Right atrium auricular region (tissue), 2 donors: ENCODE data around the gene IGFN1. TPM values are rescaled to one million over a fixed set of nuclear protein-coding genes. Genes with fewer than 3 reads are reported as not detected.

Experiments
- DNase-seq: peaks from one replicate; pipeline ENCODE4 v3.0.0-alpha.2; 2019; ENCODE audit warnings: low spot score
- H3K27ac ChIP-seq, 2 donors: fragments of 200-600 bp; sonication (generic); 1 replicate in 1 of 2; 2 replicates in 1 of 2; pipeline ENCODE4 v1.5.1; 2016 to 2019
- H3K27me3 ChIP-seq, 2 donors: fragments of 200-600 bp; sonication (generic); one replicate each; pipeline versions ENCODE4 v1.5.1 to v1.6.0; 2017 to 2019
- H3K36me3 ChIP-seq: fragments of 200-600 bp; sonication (generic); one replicate; pipeline ENCODE4 v1.5.1; 2016
- H3K4me1 ChIP-seq, 2 donors: fragments of 200-600 bp; sonication (generic); one replicate each; pipeline versions ENCODE4 v1.5.1 to v1.6.0; 2017 to 2019
- H3K4me3 ChIP-seq, 2 donors: fragments of 200-600 bp; sonication (generic); 1 replicate in 1 of 2; 2 replicates in 1 of 2; pipeline ENCODE4 v1.5.1; 2017 to 2019; ENCODE audit warnings: mild to moderate bottlenecking in 1 of 2, moderate library complexity in 1 of 2
- H3K9me3 ChIP-seq, 2 donors: fragments of 200-600 bp; sonication (generic); one replicate each; pipeline ENCODE4 v1.5.1; 2019
- total RNA-seq, 2 donors: library from RNA; depleted of rRNA; stranded (reverse); fragments of >200 nt; gene quantifications; one replicate each; pipeline ENCODE4 v1.1.0, GENCODE V29; 2016
- TF ChIP-seq, protein P1 (sequence below), 2 donors: fragments of 200-600 bp; sonication (generic); IDR thresholded peaks; one replicate each; pipeline ENCODE4 v1.5.1; 2019; ENCODE audit warnings: antibody characterized with exemption in 2 of 2

IGFN1 gene
- total RNA-seq, 2 donors from 2014 or later: not detected

DNA sequence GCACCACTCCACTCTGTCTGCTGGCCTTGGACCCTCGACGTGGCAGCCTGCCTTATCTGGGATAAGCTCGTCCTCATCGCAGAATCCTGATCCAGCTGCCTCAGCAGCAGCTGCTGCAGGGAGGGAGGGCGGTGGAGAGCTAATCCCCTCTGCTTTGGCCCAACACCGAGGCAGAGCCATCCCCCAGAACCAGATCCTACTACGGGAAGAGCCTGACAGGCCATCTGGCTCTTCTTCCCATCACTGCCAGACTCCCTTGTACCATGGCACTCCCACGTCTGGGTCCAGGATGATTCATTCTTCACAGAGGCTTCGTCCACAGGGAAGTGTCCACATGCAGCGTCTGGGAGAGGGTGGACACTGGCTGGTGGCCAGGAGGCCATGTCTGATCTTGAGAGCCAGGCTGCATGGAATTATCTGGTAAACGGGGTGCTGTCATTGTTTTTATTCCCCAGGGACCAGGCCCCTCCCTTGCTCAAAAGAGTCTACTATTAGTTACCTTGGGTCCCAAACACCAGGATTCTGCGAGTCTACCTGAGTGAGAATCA lies 78.1 kb downstream of the IGFN1 start:
- H3K9me3 ChIP-seq: no peaks in the 10 kb centered on the region
- TF ChIP-seq, protein P1, sequence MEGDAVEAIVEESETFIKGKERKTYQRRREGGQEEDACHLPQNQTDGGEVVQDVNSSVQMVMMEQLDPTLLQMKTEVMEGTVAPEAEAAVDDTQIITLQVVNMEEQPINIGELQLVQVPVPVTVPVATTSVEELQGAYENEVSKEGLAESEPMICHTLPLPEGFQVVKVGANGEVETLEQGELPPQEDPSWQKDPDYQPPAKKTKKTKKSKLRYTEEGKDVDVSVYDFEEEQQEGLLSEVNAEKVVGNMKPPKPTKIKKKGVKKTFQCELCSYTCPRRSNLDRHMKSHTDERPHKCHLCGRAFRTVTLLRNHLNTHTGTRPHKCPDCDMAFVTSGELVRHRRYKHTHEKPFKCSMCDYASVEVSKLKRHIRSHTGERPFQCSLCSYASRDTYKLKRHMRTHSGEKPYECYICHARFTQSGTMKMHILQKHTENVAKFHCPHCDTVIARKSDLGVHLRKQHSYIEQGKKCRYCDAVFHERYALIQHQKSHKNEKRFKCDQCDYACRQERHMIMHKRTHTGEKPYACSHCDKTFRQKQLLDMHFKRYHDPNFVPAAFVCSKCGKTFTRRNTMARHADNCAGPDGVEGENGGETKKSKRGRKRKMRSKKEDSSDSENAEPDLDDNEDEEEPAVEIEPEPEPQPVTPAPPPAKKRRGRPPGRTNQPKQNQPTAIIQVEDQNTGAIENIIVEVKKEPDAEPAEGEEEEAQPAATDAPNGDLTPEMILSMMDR (IDR thresholded peaks at IDR 0.05): no peak
- no peak overlapping the region for H3K27ac ChIP-seq
- no peaks in the 10 kb centered on the region for H3K36me3 ChIP-seq
- peaks cover 0 to 5% of the 10 kb centered on the region in 2 donors for H3K4me1 ChIP-seq
- H3K27me3 ChIP-seq: no peaks in the 10 kb centered on the region
- DNase-seq: no peak
- no peak overlapping the region for H3K4me3 ChIP-seq

DNA sequence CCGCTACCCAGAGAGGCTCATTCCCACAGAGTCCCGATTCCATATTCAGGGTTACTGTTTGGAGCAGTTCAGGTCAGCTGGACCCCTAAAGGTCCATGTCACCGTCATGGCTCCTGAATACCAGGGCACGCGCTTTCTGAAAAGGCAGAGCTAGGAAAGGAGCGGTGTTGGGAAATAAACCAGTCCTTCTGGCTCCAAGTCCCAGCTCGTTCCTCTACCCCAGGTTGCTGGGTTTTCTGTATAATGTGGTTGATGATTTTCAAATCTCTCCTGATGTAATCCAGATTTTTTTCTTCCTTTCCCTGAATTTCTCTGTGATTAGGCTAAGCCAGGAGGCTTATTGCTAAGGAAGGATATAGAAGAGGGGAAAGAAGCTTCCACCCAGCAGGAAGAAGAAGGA lies 78.7 kb downstream of the IGFN1 start:
- DNase-seq: no peak
- Histone ChIP-seq H3K36me3 (no peaks in the 10 kb centered on the region), H3K4me1 (peaks cover 0 to 5% of the 10 kb centered on the region in 2 donors), H3K4me3 (no peak overlapping the region), H3K27ac (no peak overlapping the region), H3K9me3 (no peaks in the 10 kb centered on the region), H3K27me3 (no peaks in the 10 kb centered on the region)
- TF ChIP-seq, protein P1 (IDR thresholded peaks at IDR 0.05): no peak

GRCh38 chr1:201269900-201270410 lies 79.3 kb downstream of the IGFN1 start:
- no peaks in the 10 kb centered on the region for H3K9me3 ChIP-seq
- H3K27me3 ChIP-seq: no peaks in the 10 kb centered on the region
- no peak overlapping the region for H3K27ac ChIP-seq
- DNase-seq: no peak
- no peaks in the 10 kb centered on the region for H3K36me3 ChIP-seq
- TF ChIP-seq, protein P1 (IDR thresholded peaks at IDR 0.05): no peak
- no peak overlapping the region for H3K4me3 ChIP-seq
- H3K4me1 ChIP-seq: peaks cover 0 to 6% of the 10 kb centered on the region in 2 donors

GRCh38 chr1:201270616-201271390 lies 80.2 kb downstream of the IGFN1 start:
- no peaks in the 10 kb centered on the region for H3K27me3 ChIP-seq
- no peaks in the 10 kb centered on the region for H3K9me3 ChIP-seq
- no peak overlapping the region for H3K27ac ChIP-seq
- no peaks in the 10 kb centered on the region for H3K36me3 ChIP-seq
- peaks cover 0 to 8% of the 10 kb centered on the region in 2 donors for H3K4me1 ChIP-seq
- TF ChIP-seq, protein P1 (IDR thresholded peaks at IDR 0.05): no peak
- no peak overlapping the region for H3K4me3 ChIP-seq
- DNase-seq: no peak

DNA sequence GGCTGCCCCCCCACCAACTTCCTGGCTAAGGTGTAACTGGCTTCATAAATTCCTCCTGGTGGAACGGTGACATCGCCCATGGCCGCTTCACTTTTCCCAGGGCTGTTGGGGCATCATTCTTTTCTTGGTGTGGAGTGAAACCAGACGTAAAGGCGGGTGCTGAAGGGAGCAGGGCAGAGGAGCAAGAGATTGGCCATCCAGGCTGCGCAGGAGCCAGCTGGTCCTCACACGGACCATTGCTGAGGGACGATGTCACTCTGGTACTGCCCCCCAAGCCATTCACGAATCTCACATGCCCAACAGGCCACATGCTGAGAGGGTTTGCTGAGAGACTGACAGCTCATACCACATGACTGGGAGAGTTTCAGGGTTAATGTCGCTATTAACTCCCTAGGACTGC lies 82.2 kb downstream of the IGFN1 start:
- H3K36me3 ChIP-seq: no peaks in the 10 kb centered on the region
- no peak for DNase-seq
- H3K27me3 ChIP-seq: no peaks in the 10 kb centered on the region
- H3K4me1 ChIP-seq: peaks cover 0 to 8% of the 10 kb centered on the region in 2 donors
- no peaks in the 10 kb centered on the region for H3K9me3 ChIP-seq
- no peak overlapping the region for H3K4me3 ChIP-seq
- H3K27ac ChIP-seq: no peak overlapping the region
- TF ChIP-seq, protein P1 (IDR thresholded peaks at IDR 0.05): no peak
